H7 (cell line): ENCODE data around the gene NAV3. TPM values are rescaled to one million over a fixed set of nuclear protein-coding genes. Genes with fewer than 3 reads are reported as not detected.

Source experiments
- DNase-seq: peaks from one replicate; pipeline ENCODE4 v3.0.0; 2012
- H3K27me3 ChIP-seq: 2 replicates; pipeline ENCODE4 v1.6.0; 2011; ENCODE audit warnings: mild to moderate bottlenecking, low read length; ENCODE audit not compliant: control insufficient read depth, insufficient read depth
- H3K36me3 ChIP-seq: replicated peaks from 2 replicates; pipeline ENCODE4 v1.5.1; 2011; ENCODE audit warnings: low read length; ENCODE audit not compliant: control insufficient read depth, insufficient read depth
- H3K4me3 ChIP-seq: 2 replicates; pipeline ENCODE4 v1.5.1; 2011; ENCODE audit warnings: low read depth, mild to moderate bottlenecking, control low read depth, low read length, moderate library complexity; ENCODE audit not compliant: insufficient read depth
- total RNA-seq: library from RNA; depleted of rRNA; stranded (reverse); fragments of >200 nt; shearing (Covaris generic); gene quantifications from 2 replicates; pipeline ENCODE4 v1.2.3, GENCODE V29; 2014

NAV3 gene
- total RNA-seq, 1 experiment from 2014 or later, result 0.14 TPM

DNA sequence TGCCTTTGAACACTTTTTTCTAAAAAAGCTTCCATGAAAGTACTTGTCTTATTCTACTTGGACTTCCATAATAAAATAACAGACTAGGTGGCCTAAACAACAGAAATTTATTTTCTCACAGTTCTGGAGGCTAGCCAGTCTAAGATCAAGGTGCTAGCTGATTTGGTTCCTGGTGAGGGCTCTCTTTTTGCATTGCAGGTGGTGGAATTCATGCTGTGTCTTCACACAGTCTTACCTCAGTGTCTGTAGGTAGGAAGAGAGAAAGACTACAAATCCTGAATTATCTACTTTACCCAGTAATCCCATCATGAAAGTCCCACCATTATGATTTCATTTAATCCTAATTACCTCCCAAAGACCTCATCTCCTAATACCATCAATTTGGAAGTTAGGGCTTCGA lies 356.0 kb downstream of the NAV3 start:
- H3K4me3 ChIP-seq, result no peak overlapping the region
- H3K27me3 ChIP-seq, result no peaks in the 10 kb centered on the region
- no peaks in the 10 kb centered on the region for H3K36me3 ChIP-seq
- DNase-seq, result no peak

DNA sequence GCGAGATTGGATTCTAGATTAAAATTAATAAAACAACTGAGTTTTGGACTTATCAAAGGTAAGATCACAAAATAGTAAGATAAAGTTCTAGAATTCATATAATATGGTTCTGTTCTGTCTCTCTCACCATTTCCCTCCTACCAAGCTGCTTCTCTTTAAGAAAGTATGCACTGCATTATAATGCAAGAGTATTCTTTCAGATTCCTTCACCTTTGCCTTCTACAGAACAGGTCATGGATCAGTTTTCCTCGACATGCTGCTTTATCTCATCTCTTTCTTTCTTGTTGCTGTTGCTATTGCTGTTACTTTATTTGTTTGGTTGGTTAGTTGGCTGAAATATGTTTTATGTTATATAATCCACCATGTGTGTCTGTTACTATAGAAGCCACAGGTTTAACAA lies 357.0 kb downstream of the NAV3 start:
- Histone ChIP-seq H3K4me3 (no peak overlapping the region), H3K27me3 (no peaks in the 10 kb centered on the region), H3K36me3 (no peaks in the 10 kb centered on the region)
- DNase-seq, result no peak

DNA sequence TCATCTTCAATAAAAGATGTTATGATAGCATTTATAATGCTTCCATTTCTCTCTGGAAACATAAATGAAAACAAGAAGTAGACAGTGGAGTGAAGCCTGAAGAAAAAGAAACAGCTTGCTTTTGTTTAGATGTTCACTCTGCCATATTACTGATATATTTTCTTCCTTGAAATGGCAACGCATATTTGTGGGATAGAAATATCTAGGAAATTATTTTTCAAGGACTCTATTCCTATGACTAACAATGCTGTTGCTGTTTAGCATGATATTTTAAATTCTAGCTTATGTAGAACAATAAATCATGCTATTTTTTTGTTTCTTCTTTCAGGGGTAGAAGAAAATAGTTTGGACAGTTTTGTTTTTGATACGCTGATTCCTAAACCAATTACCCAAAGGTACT lies 359.0 kb downstream of the NAV3 start:
- no peaks in the 10 kb centered on the region for H3K27me3 ChIP-seq
- no peak for DNase-seq
- H3K36me3 ChIP-seq, result no peaks in the 10 kb centered on the region
- H3K4me3 ChIP-seq, result no peak overlapping the region

DNA sequence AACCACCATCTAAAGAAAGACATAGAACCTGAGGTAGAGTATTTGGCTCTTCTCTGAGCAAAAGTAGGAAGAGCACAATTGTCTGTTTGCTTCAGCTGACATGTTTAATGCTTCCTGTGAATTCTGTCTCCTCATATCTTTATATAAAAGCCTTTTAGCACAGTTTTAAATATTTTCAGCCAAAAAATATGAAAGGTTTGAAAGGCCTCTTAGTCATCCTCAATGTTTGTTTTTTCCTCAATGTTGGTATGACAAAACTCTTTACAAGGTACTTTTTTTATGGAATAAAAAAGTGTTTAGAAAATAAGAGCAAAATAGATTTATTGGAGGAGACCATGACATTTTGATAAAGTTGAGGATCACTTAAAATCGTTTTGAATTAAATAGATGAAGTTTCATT lies 360.9 kb downstream of the NAV3 start:
- Histone ChIP-seq H3K27me3 (no peaks in the 10 kb centered on the region), H3K36me3 (no peaks in the 10 kb centered on the region), H3K4me3 (no peak overlapping the region)
- no peak for DNase-seq

DNA sequence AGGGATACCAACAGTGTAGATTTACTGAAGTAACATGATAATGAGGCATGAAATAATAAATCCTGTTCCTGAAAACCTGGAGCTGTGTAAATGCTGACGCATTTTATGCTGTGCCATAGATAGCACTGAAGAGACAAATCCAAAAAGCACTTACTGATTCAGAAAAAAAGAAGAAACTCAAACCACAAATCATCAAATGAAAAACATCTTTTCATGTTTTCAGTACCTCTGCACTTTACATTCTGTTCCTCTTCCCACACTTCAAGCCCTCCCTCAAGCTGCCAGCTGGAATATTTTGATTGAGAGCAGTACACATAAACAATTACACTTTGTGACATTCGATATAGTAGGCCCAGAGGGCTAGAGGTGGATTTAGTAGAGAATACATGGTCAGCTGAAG lies 362.3 kb downstream of the NAV3 start:
- Histone ChIP-seq H3K27me3 (no peaks in the 10 kb centered on the region), H3K36me3 (no peaks in the 10 kb centered on the region), H3K4me3 (no peak overlapping the region)
- DNase-seq, result no peak

DNA sequence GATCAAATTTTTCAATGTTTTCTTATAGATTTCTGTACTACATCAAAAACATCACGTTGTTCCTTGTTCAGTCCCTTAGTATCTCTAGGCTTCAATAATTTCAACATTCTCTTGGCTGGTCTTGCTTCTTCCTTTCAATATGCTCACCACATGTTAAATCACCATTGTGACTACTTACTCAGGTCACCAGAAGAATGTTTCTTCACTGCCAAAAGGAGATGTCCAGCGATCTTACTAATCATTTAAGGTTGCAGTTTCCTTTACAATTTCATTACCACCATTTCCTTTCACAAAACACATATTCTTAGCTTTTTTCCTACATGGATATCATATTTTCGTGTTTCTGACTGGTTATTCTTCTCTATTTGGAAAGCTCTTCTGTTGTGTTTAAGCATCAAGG lies 363.8 kb downstream of the NAV3 start:
- Histone ChIP-seq H3K27me3 (no peaks in the 10 kb centered on the region), H3K4me3 (no peak overlapping the region), H3K36me3 (no peaks in the 10 kb centered on the region)
- DNase-seq, result no peak

DNA sequence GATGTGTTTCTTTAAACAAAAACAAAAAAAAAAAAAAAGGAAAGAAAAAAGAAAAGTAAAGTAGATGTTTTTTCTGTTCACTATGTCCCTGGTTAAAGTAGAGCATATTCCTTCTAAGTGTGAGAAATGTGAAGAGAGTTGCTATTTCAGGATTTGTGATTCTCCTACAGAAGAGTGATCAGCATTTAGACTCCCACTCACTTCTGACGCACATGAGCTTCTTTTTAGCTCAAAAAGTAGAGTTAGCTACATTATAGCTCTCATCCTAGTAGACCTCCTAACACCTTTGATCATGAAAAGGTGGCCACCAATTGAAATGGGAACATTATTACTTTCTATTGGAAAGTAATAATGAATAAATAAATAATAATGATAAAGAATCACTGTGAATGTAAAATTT lies 368.2 kb downstream of the NAV3 start:
- DNase-seq, result no peak
- H3K4me3 ChIP-seq, result no peak overlapping the region
- no peaks in the 10 kb centered on the region for H3K27me3 ChIP-seq

DNA sequence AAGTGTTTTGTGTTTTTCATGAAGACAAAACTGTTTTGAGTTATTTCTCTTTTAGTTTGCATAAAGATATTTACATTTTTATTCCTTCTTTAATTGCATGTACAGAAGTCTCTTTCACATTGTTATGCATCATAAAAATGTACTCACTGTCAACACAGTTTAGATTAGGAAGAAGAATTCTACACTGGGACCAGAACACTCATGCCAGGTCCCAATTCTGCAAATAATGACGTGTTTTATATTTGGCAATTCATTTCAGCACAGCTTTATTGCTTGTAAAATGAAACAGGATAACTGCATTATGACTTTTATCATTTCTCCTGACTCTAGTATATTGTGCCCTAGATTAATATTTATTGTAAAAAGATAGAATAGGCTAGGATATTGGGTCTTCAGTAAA lies 369.2 kb downstream of the NAV3 start:
- H3K27me3 ChIP-seq, result no peaks in the 10 kb centered on the region
- no peak overlapping the region for H3K4me3 ChIP-seq
- DNase-seq, result no peak
- no peaks in the 10 kb centered on the region for H3K36me3 ChIP-seq

More for the DNA sequence above, 368.2 kb downstream of the NAV3 start:
- H3K36me3 ChIP-seq, result no peaks in the 10 kb centered on the region

DNA sequence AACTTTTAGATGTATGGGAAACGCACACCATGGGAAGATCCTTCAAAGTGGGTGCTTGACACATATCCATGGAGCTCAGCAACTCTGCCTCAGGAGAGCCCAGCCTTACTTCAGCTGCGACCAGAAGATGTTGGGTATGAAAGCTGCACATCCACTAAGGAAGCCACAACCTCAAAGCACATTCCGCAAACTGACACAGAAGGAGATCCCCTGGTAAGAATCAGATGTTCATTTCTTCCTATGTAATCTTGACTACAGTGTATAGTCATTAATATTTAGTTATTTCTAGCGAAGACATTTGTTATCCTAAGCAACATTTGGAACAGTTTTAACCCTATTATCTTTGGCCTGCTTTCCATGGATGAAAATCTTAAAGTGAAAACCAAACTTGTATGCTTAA lies 374.2 kb downstream of the NAV3 start:
- no peak for DNase-seq
- Histone ChIP-seq H3K36me3 (no peaks in the 10 kb centered on the region), H3K4me3 (no peak overlapping the region), H3K27me3 (no peaks in the 10 kb centered on the region)

DNA sequence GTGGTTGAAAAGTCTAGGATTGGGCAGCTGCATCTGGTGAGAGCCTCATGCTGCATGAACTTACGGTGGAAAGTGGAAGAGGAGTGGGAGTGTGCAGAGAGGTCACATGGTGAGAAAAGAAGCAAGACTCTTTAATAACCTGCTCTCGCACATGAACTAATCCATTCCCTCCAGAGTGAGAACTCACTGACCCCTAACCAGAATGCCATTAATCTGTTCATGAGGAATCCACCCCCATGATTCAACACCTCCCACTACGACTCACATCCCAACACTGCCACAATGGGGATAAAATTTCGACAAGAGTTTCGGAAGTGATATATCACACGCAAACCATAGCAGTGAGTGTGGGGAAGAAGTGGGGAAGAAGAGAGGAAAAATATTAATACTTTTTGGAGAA lies 377.4 kb downstream of the NAV3 start:
- no peak overlapping the region for H3K4me3 ChIP-seq
- no peak for DNase-seq
- no peaks in the 10 kb centered on the region for H3K36me3 ChIP-seq
- no peaks in the 10 kb centered on the region for H3K27me3 ChIP-seq

DNA sequence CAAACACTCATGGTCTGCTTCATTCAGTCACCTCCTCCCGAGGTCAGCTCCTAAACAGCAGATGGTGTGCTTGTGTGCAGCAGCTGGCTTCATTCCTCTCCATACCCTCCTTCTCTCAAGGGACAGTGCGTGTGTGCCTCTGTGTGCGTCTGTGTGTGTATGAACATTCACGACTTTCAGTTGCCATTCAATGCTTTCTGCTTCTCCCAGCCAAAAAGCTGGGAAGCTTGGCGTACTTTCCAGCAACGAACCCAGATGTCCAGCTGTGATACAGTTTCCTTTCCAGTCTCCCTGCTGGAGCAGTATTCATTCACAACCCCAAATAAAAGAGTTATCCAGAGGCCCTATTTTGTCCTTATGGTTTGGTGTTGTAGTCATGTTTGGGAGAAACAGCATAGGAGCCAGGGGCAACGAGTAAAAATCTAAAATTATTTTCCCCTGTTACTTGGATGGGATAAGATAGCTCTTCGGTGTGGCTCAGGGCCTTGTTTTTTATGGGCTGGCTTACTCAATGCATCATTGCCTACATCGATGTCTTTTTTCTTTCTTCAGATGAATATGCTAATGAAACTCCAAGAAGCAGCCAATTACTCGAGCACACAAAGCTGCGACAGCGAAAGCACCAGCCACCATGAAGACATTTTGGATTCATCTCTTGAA lies 379.3 kb downstream of the NAV3 start:
- H3K36me3 ChIP-seq, result no peaks in the 10 kb centered on the region
- no peak overlapping the region for H3K4me3 ChIP-seq
- DNase-seq, result no peak
- H3K27me3 ChIP-seq, result no peaks in the 10 kb centered on the region

DNA sequence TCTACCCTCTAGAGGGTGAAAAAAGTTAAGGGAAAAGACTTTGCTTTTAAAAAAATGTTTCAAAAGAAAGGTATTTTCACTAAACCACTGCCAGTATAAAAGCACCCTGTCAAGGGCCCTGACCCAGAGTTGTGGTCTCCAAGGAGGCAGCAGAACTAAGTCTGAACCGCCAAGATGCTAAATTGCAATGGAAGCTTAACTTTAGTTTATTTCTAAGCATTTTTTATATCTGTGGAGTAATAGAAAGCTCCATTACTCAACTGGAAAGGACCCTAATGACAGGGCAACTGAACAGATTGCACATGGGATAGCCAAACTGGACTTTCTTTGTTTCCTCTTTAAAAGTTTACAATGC lies 379.8 kb downstream of the NAV3 start:
- Histone ChIP-seq H3K4me3 (no peak overlapping the region), H3K27me3 (no peaks in the 10 kb centered on the region), H3K36me3 (no peaks in the 10 kb centered on the region)
- no peak for DNase-seq

DNA sequence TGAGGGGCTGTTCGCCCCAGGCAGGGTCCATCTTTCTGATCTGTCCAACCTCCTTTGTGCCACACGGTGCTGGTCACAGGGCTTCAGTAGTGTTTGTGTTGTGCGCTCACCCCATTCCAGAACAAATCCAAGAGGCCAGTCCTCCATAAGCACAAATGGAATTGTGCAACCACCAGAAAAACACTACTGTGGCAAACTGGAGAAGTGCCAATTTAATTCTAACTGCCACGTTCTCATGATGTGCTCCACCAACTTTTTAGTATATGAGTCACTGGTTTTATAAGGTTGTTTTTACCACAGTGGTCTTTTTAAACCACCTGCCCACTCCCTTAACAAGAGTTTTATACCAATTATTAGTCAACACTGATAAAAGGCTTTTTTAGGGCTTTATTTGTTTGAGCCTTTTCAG lies 380.2 kb downstream of the NAV3 start:
- DNase-seq, result no peak
- Histone ChIP-seq H3K27me3 (no peaks in the 10 kb centered on the region), H3K4me3 (no peak overlapping the region), H3K36me3 (no peaks in the 10 kb centered on the region)

DNA sequence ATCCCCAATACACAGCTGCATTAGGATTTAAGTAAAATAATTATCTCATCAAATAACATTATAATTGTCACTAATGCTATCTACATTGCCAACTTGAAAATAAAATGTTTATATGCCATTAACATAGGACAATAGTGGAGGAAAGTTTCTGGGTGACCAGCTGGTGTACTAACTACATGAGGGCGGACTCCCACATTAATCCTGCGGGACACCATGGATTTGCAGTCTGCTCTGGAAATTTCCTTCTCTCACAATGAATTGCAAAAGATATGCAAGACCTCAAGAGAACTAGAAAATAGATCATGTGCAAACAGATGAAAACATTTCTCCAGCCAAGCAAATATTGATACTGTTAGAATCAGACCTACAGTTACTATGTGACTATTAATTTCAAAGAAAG lies 390.1 kb downstream of the NAV3 start:
- Histone ChIP-seq H3K4me3 (no peak overlapping the region), H3K27me3 (no peaks in the 10 kb centered on the region), H3K36me3 (no peaks in the 10 kb centered on the region)
- DNase-seq, result no peak

DNA sequence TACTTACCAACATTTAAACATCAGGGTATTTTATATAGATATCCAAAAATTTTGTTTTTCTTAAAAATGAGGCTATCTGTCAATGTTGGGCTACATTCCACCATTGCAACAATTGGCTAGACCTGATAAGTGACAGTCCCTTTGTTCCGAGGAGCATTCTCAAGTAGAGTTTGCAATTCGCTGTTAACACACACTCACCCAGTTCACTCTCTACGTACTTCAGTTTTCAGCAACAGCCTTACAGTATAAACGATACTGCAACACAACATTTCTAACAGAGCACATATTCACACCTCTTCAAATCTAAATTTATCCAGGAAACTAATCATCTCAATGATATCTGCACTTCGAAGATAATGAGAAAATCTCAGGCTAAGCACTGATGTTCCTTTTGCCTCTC lies 393.5 kb downstream of the NAV3 start:
- no peak overlapping the region for H3K4me3 ChIP-seq
- H3K36me3 ChIP-seq, result no peaks in the 10 kb centered on the region
- H3K27me3 ChIP-seq, result no peaks in the 10 kb centered on the region
- no peak for DNase-seq

DNA sequence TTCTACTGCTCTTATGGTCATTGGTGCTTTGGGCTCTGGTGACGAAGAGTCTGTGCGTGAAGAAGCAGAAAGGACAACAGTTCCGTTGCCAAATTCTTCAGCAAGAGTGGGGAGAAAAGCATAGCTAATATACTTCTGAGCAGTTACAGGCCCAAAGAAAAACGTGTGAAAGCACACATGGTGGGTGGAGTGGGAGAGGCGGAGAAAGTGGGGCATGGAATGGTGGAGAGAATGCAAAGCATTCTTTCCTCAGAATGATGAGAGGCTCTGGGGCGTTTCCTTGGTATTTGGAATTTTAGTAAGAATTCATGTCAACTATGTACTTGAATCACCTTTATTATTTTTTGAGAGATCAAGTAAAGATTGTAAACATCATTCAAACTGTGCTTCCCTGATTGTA lies 396.1 kb downstream of the NAV3 start:
- no peak for DNase-seq
- Histone ChIP-seq H3K36me3 (no peaks in the 10 kb centered on the region), H3K4me3 (no peak overlapping the region), H3K27me3 (no peaks in the 10 kb centered on the region)
